ENCODE results near the gene GRAP.
"Not testable (repeated sequence)": the region's sequence is repeated elsewhere in the genome, so short reads cannot be mapped to it uniquely, and the experiment has no call there.

GRAP gene

GRCh38 chr17:19036186-19036585, 10.6 kb downstream of the GRAP start:
- not testable (repeated sequence) for H3K36me3 ChIP-seq (ENCODE audit: control insufficient read depth, insufficient read depth, low read length); H3K27me3 ChIP-seq (ENCODE audit: control insufficient read depth, insufficient read depth, low read length); H3K9ac ChIP-seq (ENCODE audit: low read length); H3K4me1 ChIP-seq (ENCODE audit: control insufficient read depth, insufficient read depth, low read length); H3K4me3 ChIP-seq (ENCODE audit: low read length); H3K27ac ChIP-seq (ENCODE audit: low read depth, low read length)

- H3K9ac ChIP-seq (ENCODE audit: low read length); H3K27me3 ChIP-seq (ENCODE audit: control insufficient read depth, insufficient read depth, low read length); H3K4me1 ChIP-seq (ENCODE audit: control insufficient read depth, insufficient read depth, low read length); H3K36me3 ChIP-seq (ENCODE audit: control insufficient read depth, insufficient read depth, low read length); H3K27ac ChIP-seq (ENCODE audit: low read depth, low read length); H3K4me3 ChIP-seq (ENCODE audit: low read length): not testable (repeated sequence)
Observed at GRCh38 chr17:19032377-19032988, 14.3 kb downstream of the GRAP start.

DNA sequence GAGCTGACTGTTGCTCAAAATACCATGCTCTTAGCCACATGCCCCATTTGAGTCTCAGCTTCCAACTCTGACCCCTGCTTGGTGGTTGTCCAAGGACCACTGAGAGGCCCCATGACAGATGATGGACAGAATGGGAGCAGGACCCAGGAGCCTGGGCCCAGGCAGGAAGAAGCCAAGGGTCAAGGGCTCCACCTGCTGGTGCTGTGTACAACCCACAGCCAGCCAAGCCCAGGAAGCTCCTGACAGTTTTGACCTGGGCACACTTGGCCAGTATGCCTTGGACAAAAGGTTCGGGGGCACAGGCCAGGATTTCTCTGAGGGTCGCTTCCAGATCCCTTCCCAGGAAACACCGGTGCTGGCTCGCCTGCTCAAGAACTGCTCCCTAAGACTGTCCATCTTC, 15.0 kb downstream of the GRAP start:
- H3K27me3 ChIP-seq (ENCODE audit: control insufficient read depth, insufficient read depth, low read length); H3K9ac ChIP-seq (ENCODE audit: low read length); H3K36me3 ChIP-seq (ENCODE audit: control insufficient read depth, insufficient read depth, low read length); H3K27ac ChIP-seq (ENCODE audit: low read depth, low read length); H3K4me1 ChIP-seq (ENCODE audit: control insufficient read depth, insufficient read depth, low read length); H3K4me3 ChIP-seq (ENCODE audit: low read length): not testable (repeated sequence)

- H3K27ac ChIP-seq (ENCODE audit: low read depth, low read length); H3K4me3 ChIP-seq (ENCODE audit: low read length): not testable (repeated sequence)
Observed at GRCh38 chr17:19030771-19031449, 15.8 kb downstream of the GRAP start.

DNA sequence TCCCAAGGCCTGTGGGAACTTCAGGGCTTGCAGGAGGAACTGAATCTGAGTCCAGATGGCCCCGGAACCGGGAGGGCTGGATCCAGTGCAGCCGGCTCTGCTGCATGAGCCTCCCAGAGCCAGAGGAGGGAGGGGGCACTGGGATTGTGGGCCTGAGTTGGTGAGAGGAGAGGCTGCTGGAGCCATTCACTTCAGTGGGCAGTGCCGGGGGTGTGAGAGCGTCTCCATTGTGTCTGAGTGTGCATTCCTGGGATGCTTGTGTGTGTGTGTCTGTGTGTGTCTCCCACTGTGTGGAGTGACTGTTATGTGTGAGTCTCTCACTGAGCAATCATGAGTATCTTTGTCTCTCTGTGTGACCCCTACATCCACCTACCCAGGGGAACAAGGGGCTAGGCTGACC, 17.0 kb downstream of the GRAP start:
- H3K4me1 ChIP-seq (ENCODE audit: control insufficient read depth, insufficient read depth, low read length); H3K36me3 ChIP-seq (ENCODE audit: control insufficient read depth, insufficient read depth, low read length); H3K9ac ChIP-seq (ENCODE audit: low read length); H3K4me3 ChIP-seq (ENCODE audit: low read length); H3K27ac ChIP-seq (ENCODE audit: low read depth, low read length); H3K27me3 ChIP-seq (ENCODE audit: control insufficient read depth, insufficient read depth, low read length): not testable (repeated sequence)

More at GRCh38 chr17:19030771-19031449, 15.8 kb downstream of the GRAP start:
- not testable (repeated sequence) for H3K9ac ChIP-seq (ENCODE audit: low read length); H3K27me3 ChIP-seq (ENCODE audit: control insufficient read depth, insufficient read depth, low read length); H3K4me1 ChIP-seq (ENCODE audit: control insufficient read depth, insufficient read depth, low read length); H3K36me3 ChIP-seq (ENCODE audit: control insufficient read depth, insufficient read depth, low read length)

GRCh38 chr17:19028671-19029070, 18.1 kb downstream of the GRAP start:
- H3K36me3 ChIP-seq (ENCODE audit: control insufficient read depth, insufficient read depth, low read length); H3K4me1 ChIP-seq (ENCODE audit: control insufficient read depth, insufficient read depth, low read length); H3K9ac ChIP-seq (ENCODE audit: low read length); H3K4me3 ChIP-seq (ENCODE audit: low read length); H3K27ac ChIP-seq (ENCODE audit: low read depth, low read length); H3K27me3 ChIP-seq (ENCODE audit: control insufficient read depth, insufficient read depth, low read length): not testable (repeated sequence)

- H3K27me3 ChIP-seq (ENCODE audit: control insufficient read depth, insufficient read depth, low read length): no peaks in the 10 kb centered on the region
- H3K27ac ChIP-seq (ENCODE audit: low read depth, low read length): no peak overlapping the region
- H3K4me1 ChIP-seq (ENCODE audit: control insufficient read depth, insufficient read depth, low read length): no peaks in the 10 kb centered on the region
- no peaks in the 10 kb centered on the region for H3K36me3 ChIP-seq (ENCODE audit: control insufficient read depth, insufficient read depth, low read length)
- H3K9ac ChIP-seq (ENCODE audit: low read length): no peak overlapping the region
- H3K4me3 ChIP-seq (ENCODE audit: low read length): no peak overlapping the region
Observed at GRCh38 chr17:19024101-19025078, 22.4 kb downstream of the GRAP start.

- Histone ChIP-seq H3K36me3 (ENCODE audit: control insufficient read depth, insufficient read depth, low read length) (no peaks in the 10 kb centered on the region), H3K4me3 (ENCODE audit: low read length) (no peak overlapping the region), H3K4me1 (ENCODE audit: control insufficient read depth, insufficient read depth, low read length) (no peaks in the 10 kb centered on the region), H3K27me3 (ENCODE audit: control insufficient read depth, insufficient read depth, low read length) (no peaks in the 10 kb centered on the region), H3K27ac (ENCODE audit: low read depth, low read length) (no peak overlapping the region), H3K9ac (ENCODE audit: low read length) (no peak overlapping the region)
Observed at GRCh38 chr17:19023209-19023999, 23.4 kb downstream of the GRAP start.

DNA sequence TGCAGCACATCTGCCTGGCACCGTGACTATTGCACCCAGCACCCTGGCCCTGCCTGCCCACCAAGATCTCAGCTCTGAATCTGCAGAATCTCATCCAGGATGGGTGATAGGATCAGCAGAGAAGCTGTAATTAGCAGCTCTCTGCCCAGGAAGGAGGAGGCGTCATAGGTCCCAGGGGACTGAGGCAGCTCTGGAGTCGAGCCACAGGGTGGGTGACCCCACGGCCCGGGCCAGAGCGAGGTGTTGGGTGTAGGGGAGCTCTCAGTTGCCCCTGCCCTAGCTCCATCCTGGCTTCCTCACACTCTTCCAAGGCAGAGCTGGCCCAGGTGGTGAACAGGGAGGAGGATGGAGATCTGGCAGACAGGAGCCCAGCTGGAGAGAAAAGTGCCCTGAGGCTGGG, 24.0 kb downstream of the GRAP start:
- H3K36me3 ChIP-seq (ENCODE audit: control insufficient read depth, insufficient read depth, low read length): no peaks in the 10 kb centered on the region
- no peak overlapping the region for H3K4me3 ChIP-seq (ENCODE audit: low read length)
- H3K27me3 ChIP-seq (ENCODE audit: control insufficient read depth, insufficient read depth, low read length): no peaks in the 10 kb centered on the region
- H3K27ac ChIP-seq (ENCODE audit: low read depth, low read length): no peak overlapping the region
- H3K4me1 ChIP-seq (ENCODE audit: control insufficient read depth, insufficient read depth, low read length): no peaks in the 10 kb centered on the region
- H3K9ac ChIP-seq (ENCODE audit: low read length): no peak overlapping the region

GRCh38 chr17:19022128-19022527, 24.6 kb downstream of the GRAP start:
- no peak overlapping the region for H3K4me3 ChIP-seq (ENCODE audit: low read length)

DNA sequence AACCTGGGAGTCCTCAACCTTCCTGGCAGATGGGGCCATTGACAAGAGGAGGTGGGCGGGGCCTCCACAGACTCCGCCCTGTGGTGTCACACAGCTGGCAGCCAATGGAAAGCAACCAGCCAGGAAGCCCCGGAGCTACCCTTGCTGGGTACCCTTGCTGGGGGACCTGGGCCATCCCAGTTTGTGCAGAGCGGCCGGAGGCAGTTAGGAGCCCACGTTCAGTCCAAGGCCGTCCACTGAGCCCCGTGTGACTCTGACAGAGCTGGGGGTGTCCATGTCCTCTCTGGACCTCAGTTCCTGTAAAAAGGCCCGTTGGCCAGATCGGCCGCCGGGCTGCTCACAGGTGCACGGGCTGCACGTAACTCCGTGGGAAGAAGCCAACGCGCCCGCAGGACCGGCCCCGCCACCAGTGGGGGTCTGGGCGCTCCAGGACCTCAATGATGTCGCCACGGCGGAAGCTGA, 25.1 kb downstream of the GRAP start:
- no peak overlapping the region for H3K27ac ChIP-seq (ENCODE audit: low read depth, low read length)
- no peaks in the 10 kb centered on the region for H3K36me3 ChIP-seq (ENCODE audit: control insufficient read depth, insufficient read depth, low read length)
- H3K4me1 ChIP-seq (ENCODE audit: control insufficient read depth, insufficient read depth, low read length): no peaks in the 10 kb centered on the region
- no peaks in the 10 kb centered on the region for H3K27me3 ChIP-seq (ENCODE audit: control insufficient read depth, insufficient read depth, low read length)
- H3K9ac ChIP-seq (ENCODE audit: low read length): no peak overlapping the region
- no peak overlapping the region for H3K4me3 ChIP-seq (ENCODE audit: low read length)

More at GRCh38 chr17:19022128-19022527, 24.6 kb downstream of the GRAP start:
- Histone ChIP-seq H3K9ac (ENCODE audit: low read length) (no peak overlapping the region), H3K27ac (ENCODE audit: low read depth, low read length) (no peak overlapping the region), H3K27me3 (ENCODE audit: control insufficient read depth, insufficient read depth, low read length) (no peaks in the 10 kb centered on the region), H3K4me1 (ENCODE audit: control insufficient read depth, insufficient read depth, low read length) (no peaks in the 10 kb centered on the region), H3K36me3 (ENCODE audit: control insufficient read depth, insufficient read depth, low read length) (no peaks in the 10 kb centered on the region)

Measured in rectal smooth muscle tissue (tissue), 1 donor.